ENCODE results near the gene NEGR1.

NEGR1 gene

DNA sequence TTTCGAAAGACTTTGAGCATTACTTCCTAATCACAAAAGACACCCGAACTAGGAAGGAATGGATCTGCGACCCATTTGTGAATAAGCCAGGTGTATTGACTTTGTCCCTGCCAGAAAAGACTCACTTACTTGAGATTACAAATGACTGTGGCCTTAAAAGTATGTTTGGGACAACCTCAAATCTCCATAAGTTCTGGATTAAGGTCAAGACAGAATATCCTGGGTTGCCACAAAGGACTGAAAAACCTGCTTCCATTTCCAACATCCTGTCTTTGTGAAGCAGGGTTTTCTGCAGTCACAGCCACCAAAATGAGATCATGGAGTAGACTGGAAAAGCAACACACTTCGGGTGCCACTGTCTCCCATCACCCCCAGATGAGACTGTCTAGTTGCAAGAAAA lies 664.1 kb downstream of the NEGR1 start:
- H3K4me3 ChIP-seq (ENCODE audit: low read depth, low read length): no peak overlapping the region
- DNase-seq (ENCODE audit: low read depth, low spot score): no peak
- in situ Hi-C loops (cut with HindIII; ENCODE audit: low sequenced_read_pairs): no loop called here
- no peak for TF ChIP-seq CTCF (IDR thresholded peaks at IDR 0.05; ENCODE audit: low read depth, low read length)

- TF ChIP-seq CTCF (IDR thresholded peaks at IDR 0.05; ENCODE audit: low read depth, low read length): no peak
- H3K4me3 ChIP-seq (ENCODE audit: low read depth, low read length): no peak overlapping the region
- no peak for DNase-seq (ENCODE audit: low read depth, low spot score)
- in situ Hi-C loops (cut with HindIII; ENCODE audit: low sequenced_read_pairs): no loop called here
These were observed 671.9 kb downstream of the NEGR1 start for GRCh38 chr1:71610476-71610875.

- no peak for DNase-seq (ENCODE audit: low read depth, low spot score)
- TF ChIP-seq CTCF (IDR thresholded peaks at IDR 0.05; ENCODE audit: low read depth, low read length): no peak
- in situ Hi-C loops (cut with HindIII; ENCODE audit: low sequenced_read_pairs): no loop called here
- no peak overlapping the region for H3K4me3 ChIP-seq (ENCODE audit: low read depth, low read length)
These were observed 679.1 kb downstream of the NEGR1 start for GRCh38 chr1:71603044-71603776.

- in situ Hi-C loops (cut with HindIII; ENCODE audit: low sequenced_read_pairs): no loop called here
- H3K4me3 ChIP-seq (ENCODE audit: low read depth, low read length): no peak overlapping the region
- TF ChIP-seq CTCF (IDR thresholded peaks at IDR 0.05; ENCODE audit: low read depth, low read length): no peak
- DNase-seq (ENCODE audit: low read depth, low spot score): no peak
These were observed 682.3 kb downstream of the NEGR1 start for GRCh38 chr1:71600023-71600422.

DNA sequence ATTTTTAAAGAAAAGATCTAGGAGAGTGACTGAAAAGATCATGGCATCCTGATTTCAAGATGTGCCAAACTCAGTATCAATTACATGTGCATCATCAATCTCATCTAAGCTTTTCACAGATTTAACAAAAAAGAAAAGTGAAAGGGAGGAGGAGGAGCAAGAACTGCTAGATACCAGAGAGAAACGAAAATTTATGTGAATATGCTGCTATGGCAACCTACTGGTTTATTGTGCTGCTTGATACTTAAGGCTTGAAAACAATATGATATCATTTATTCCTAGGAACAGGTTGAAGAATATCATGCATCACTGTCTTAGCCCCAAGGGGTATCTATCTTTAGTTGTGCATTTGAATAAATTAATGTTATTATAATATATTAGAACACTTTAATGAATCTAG lies 683.0 kb downstream of the NEGR1 start:
- no peak for DNase-seq (ENCODE audit: low read depth, low spot score)
- TF ChIP-seq CTCF (IDR thresholded peaks at IDR 0.05; ENCODE audit: low read depth, low read length): no peak
- H3K4me3 ChIP-seq (ENCODE audit: low read depth, low read length): no peak overlapping the region
- in situ Hi-C loops (cut with HindIII; ENCODE audit: low sequenced_read_pairs): no loop called here

GRCh38 chr1:71593523-71593922 lies 688.8 kb downstream of the NEGR1 start:
- DNase-seq (ENCODE audit: low read depth, low spot score): peak; percentile 18
- in situ Hi-C loops (cut with HindIII; ENCODE audit: low sequenced_read_pairs): no loop called here
- no peak overlapping the region for H3K4me3 ChIP-seq (ENCODE audit: low read depth, low read length)
- TF ChIP-seq CTCF (IDR thresholded peaks at IDR 0.05; ENCODE audit: low read depth, low read length): peak; percentile 18
